A673 (cell line): ENCODE measurements around the gene PPOX. TPM values are rescaled to one million over a fixed set of nuclear protein-coding genes. Genes with fewer than 3 reads are reported as not detected.

Experiments used
- BruUV-seq: library from RNA; stranded (reverse); fragments of 400-500 nt; replicated peaks from 2 replicates; lab custom pipeline; 2021; lab: Mats Ljungman, UMichigan
- CTCF ChIA-PET: fragments of 300-600 bp; sonication (Branson Sonifier 250); formaldehyde crosslinking; loops from one replicate; lab custom pipeline; 2022; ENCODE audit warnings: antibody characterized with exemption; lab: Charles Lee
- POLR2A ChIA-PET: fragments of 300-600 bp; sonication (Branson Sonifier 250); formaldehyde crosslinking; loops from one replicate; lab custom pipeline; 2022; ENCODE audit warnings: antibody characterized with exemption; ENCODE audit not compliant: low non-redundant PET; lab: Charles Lee
- DNase-seq: peaks from one replicate; pipeline ENCODE4 v3.0.0-alpha.2; 2015; ENCODE audit warnings: low spot score
- H3K27ac ChIP-seq: fragments of 200-600 bp; sonication (generic); 2 replicates; pipeline ENCODE4 v1.5.1; 2016; ENCODE audit warnings: mixed run types, low read depth, mild to moderate bottlenecking, mixed read lengths, antibody characterized with exemption, low read length; ENCODE audit not compliant: poor library complexity, severe bottlenecking
- H3K27me3 ChIP-seq: fragments of 200-600 bp; sonication (generic); replicated peaks from 2 replicates; pipeline ENCODE4 v1.6.1; 2017; ENCODE audit warnings: mixed run types, low read depth, mild to moderate bottlenecking, mixed read lengths, antibody characterized with exemption, low read length; ENCODE audit not compliant: insufficient read depth, poor library complexity
- H3K36me3 ChIP-seq: fragments of 200-600 bp; sonication (generic); 2 replicates; pipeline ENCODE4 v1.6.1; 2016; ENCODE audit warnings: mixed run types, mild to moderate bottlenecking, mixed read lengths, antibody characterized with exemption, low read length; ENCODE audit not compliant: insufficient read depth, poor library complexity, severe bottlenecking
- H3K4me1 ChIP-seq: fragments of 200-600 bp; sonication (generic); 2 replicates; pipeline ENCODE4 v1.6.1; 2017; ENCODE audit warnings: mixed run types, mild to moderate bottlenecking, mixed read lengths, antibody characterized with exemption, low read length; ENCODE audit not compliant: insufficient read depth, poor library complexity, severe bottlenecking
- H3K4me3 ChIP-seq: fragments of 200-600 bp; sonication (generic); 2 replicates; pipeline ENCODE4 v1.5.1; 2016; ENCODE audit warnings: low read depth, mixed run types, mild to moderate bottlenecking, mixed read lengths, low read length; ENCODE audit not compliant: poor library complexity, severe bottlenecking
- H3K9me3 ChIP-seq: fragments of 200-600 bp; sonication (generic); 2 replicates; pipeline ENCODE4 v1.6.1; 2016; ENCODE audit warnings: mixed run types, low read depth, mild to moderate bottlenecking, mixed read lengths, antibody characterized with exemption, low read length; ENCODE audit not compliant: poor library complexity, severe bottlenecking
- EZH2 ChIP-seq: fragments of 200-600 bp; sonication (generic); IDR thresholded peaks from 2 replicates; pipeline ENCODE4 v1.6.1; 2017; ENCODE audit warnings: borderline replicate concordance, low read depth, mild to moderate bottlenecking, mixed read lengths, antibody characterized with exemption, low read length; ENCODE audit not compliant: poor library complexity, severe bottlenecking
- intact Hi-C: fragments of 100-400 bp; cut with micrococcal nuclease; formaldehyde crosslinking; loops from one replicate; pipeline ENCODE4 v1.10.0; 2022; ENCODE audit not compliant: unreplicated experiment
- total RNA-seq: library from RNA; stranded (reverse); gene quantifications from 2 replicates; pipeline ENCODE4 v1.2.3, GENCODE V29; 2021
- TF ChIP-seq, protein P1 (sequence below): fragments of 300-800, 200-600 bp; sonication (generic); conservative IDR thresholded peaks from 2 replicates; pipeline ENCODE4 v1.5.1; 2017; ENCODE audit warnings: low read depth, mild to moderate bottlenecking, antibody characterized with exemption, low read length, moderate library complexity, mixed read lengths

The PPOX gene
- total RNA-seq, 1 experiment from 2014 or later, result 25.2 TPM

- ChIA-PET CTCF (interaction anchor here (0.6 kb wide), 1 partner anchor 155 kb away, joined by 6 read pairs; no protein-coding TSS in a partner anchor), POLR2A (no interaction called here)
- H3K4me3 ChIP-seq, result no peak overlapping the region
- no peak for TF ChIP-seq EZH2
- TF ChIP-seq, protein P1, sequence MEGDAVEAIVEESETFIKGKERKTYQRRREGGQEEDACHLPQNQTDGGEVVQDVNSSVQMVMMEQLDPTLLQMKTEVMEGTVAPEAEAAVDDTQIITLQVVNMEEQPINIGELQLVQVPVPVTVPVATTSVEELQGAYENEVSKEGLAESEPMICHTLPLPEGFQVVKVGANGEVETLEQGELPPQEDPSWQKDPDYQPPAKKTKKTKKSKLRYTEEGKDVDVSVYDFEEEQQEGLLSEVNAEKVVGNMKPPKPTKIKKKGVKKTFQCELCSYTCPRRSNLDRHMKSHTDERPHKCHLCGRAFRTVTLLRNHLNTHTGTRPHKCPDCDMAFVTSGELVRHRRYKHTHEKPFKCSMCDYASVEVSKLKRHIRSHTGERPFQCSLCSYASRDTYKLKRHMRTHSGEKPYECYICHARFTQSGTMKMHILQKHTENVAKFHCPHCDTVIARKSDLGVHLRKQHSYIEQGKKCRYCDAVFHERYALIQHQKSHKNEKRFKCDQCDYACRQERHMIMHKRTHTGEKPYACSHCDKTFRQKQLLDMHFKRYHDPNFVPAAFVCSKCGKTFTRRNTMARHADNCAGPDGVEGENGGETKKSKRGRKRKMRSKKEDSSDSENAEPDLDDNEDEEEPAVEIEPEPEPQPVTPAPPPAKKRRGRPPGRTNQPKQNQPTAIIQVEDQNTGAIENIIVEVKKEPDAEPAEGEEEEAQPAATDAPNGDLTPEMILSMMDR, result no peak
- H3K4me1 ChIP-seq, result peaks cover 9% of the 10 kb centered on the region
- BruUV-seq, result no TSS peak
- H3K36me3 ChIP-seq, result peaks cover 70% of the 10 kb centered on the region
- no peak for DNase-seq
- intact Hi-C loops, result no loop called here
- no peaks in the 10 kb centered on the region for H3K27me3 ChIP-seq
- H3K27ac ChIP-seq, result no peak overlapping the region
- no peaks in the 10 kb centered on the region for H3K9me3 ChIP-seq
These were observed 43.3 kb upstream of the PPOX start for GRCh38 chr1:161122967-161123366.

DNA sequence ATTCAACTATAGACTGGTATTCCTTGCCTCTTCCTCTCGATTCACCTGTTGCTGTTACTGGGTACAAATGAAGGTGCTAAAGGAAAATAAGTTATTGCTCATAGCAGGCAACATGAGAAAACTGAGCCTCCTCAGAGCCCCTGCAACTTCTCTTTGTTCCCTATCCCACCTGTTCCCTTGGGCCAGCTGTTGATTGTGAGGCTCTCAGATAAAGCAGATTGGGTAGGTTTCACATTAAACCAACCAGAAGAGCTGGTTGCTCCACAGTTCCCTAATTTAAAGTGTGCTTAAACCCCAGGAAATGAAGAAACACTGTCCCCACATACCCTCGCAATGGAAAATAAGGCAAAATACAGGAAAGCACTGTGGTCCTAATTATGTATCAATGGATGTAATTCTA is 38.6 kb upstream of the PPOX start:
- no TSS peak for BruUV-seq
- no peak for TF ChIP-seq EZH2
- TF ChIP-seq, protein P1, result no peak
- POLR2A ChIA-PET, result no interaction called here
- no peak overlapping the region for H3K27ac ChIP-seq
- CTCF ChIA-PET, result interaction anchor here (0.6 kb wide), 1 partner anchor 30 kb away, joined by 3 read pairs; the partner anchor contains the start of gene KLHDC9
- H3K27me3 ChIP-seq, result no peaks in the 10 kb centered on the region
- H3K4me3 ChIP-seq, result no peak overlapping the region
- intact Hi-C loops, result no loop called here
- H3K9me3 ChIP-seq, result no peaks in the 10 kb centered on the region
- DNase-seq, result no peak
- peaks cover 65% of the 10 kb centered on the region for H3K36me3 ChIP-seq
- H3K4me1 ChIP-seq, result peaks cover 11% of the 10 kb centered on the region

DNA sequence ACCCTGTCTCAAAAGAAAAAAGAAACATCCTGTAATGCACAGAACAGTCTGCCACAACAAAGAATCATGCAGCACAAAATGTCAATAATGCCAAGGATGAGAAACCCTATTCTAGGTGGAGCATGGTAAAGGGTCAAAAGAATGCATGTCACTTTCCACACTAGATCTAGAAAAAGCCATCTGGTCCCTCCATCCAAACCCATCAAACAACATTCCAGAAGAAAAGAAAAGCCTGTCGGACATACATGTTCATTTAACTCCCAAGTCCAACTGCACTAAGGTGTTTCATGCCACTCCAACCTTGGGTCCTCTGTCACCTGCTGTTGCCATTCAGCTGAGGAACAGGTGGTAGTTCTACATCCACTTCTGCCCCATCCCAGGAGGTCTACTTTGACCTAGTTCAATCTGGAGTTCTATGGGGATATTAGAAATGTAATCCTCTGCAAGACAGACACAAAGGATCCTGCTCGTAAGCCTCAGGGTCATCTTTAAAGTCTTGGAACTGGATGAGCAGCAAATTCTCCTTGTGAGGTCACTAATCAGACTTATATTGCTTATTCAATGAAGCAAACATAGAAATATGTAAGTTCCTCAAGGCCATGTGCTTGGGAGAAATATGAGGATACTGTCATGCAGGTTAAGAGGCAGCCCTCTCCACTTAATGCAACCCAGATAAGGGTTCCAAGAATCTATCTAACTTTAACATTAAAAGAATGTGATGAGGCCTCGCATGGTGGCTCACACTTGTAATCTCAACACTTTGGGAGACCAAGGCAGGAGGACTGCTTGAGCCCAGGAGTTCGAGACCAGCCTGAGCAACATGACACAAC is 37.4 kb upstream of the PPOX start:
- POLR2A ChIA-PET, result no interaction called here
- H3K27me3 ChIP-seq, result no peaks in the 10 kb centered on the region
- no peak overlapping the region for H3K27ac ChIP-seq
- no TSS peak for BruUV-seq
- H3K4me3 ChIP-seq, result no peak overlapping the region
- H3K36me3 ChIP-seq, result peaks cover 53% of the 10 kb centered on the region
- DNase-seq, result no peak
- CTCF ChIA-PET, result no interaction called here
- no peaks in the 10 kb centered on the region for H3K9me3 ChIP-seq
- intact Hi-C loops, result no loop called here
- H3K4me1 ChIP-seq, result peaks cover 14% of the 10 kb centered on the region
- no peak for TF ChIP-seq EZH2
- TF ChIP-seq, protein P1, result no peak
